ENCODE results near the gene SLC20A1. TPM values are rescaled to one million over a fixed set of nuclear protein-coding genes. Genes with fewer than 3 reads are reported as not detected.

The SLC20A1 gene
- total and polyA plus RNA-seq, 2 of the 4 experiments (the other 2 are of a cell fraction) = 93.6 to 94.1 TPM

DNA sequence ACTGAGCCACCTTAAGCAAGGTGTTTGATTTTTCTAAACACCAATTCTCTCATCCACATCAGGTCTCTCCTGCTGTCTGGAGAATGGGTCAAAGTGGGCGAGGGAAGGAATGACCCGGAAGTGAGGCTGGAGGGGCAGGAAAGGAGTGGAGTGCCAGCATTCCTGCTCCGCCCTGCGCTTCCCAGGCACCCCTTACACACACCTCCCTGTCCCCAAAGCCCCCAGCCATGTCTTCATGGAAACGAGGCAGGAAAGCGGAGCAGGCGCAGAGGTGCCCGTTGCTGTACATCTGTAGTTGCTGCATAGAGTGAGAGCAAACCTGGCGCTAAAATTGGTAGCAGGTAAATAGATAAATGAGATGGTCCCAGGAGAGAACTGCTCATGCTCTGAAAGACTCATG lies 47.9 kb downstream of the SLC20A1 start:
- Histone ChIP-seq H3K79me1 (ENCODE audit: low read depth in 1 of 2, low read length in 2 of 2) (0 out of 4 replicates have a peak, but pooled peaks cover 0 to 5% of the 10 kb centered on the region in 2 experiments), H3K36me3 (ENCODE audit: control insufficient read depth, insufficient read depth, low read length) (no peaks in the 10 kb centered on the region), H2BK5ac (ENCODE audit: low read depth, low read length, poor library complexity, severe bottlenecking) (peak overlapping the region; percentile 32), H4K8ac (ENCODE audit: low read depth in 2 of 2, low read length in 2 of 2) (peak overlapping the region in 1 of 2 experiments; percentile 85; a peak in 1 of 4 replicates), H3K23ac (ENCODE audit: low read depth, low read length) (no peak overlapping the region), H2AK9ac (replicated peaks; ENCODE audit: low read depth, low read length, poor library complexity) (no peak overlapping the region), H3K56ac (ENCODE audit: extremely low read depth, insufficient read depth, low read length) (no peak overlapping the region), H2AK5ac (ENCODE audit: low read depth, low read length) (peak overlapping the region; percentile 3; the same call in 1 of the 2 replicates), H3K27ac (ENCODE audit: insufficient read depth, low read length) (no peak overlapping the region), H2BK15ac (ENCODE audit: low read depth, low read length) (peak overlapping the region; percentile 82; the same call in 1 of the 3 replicates), H4K91ac (ENCODE audit: insufficient read depth, low read depth, low read length) (no peak overlapping the region), H3K4me2 (ENCODE audit: low read depth, low read length) (no peak overlapping the region), H4K5ac (ENCODE audit: low read depth, low read length) (peak overlapping the region; percentile 42; the same call in 1 of the 2 replicates), H4K20me1 (ENCODE audit: insufficient read depth, low read length) (no peaks in the 10 kb centered on the region), H3K14ac (replicated peaks; ENCODE audit: low read depth, low read length) (no peak overlapping the region), H3K4me1 (ENCODE audit: control insufficient read depth, insufficient read depth, low read length) (peaks cover 10% of the 10 kb centered on the region), H3K4ac (ENCODE audit: low read depth, low read length) (peak overlapping the region; percentile 93; the same call in 1 of the 2 replicates), H3K27me3 (ENCODE audit: control insufficient read depth, insufficient read depth, low read length) (no peaks in the 10 kb centered on the region), H3K4me3 (ENCODE audit: insufficient read depth, low read depth, low read length) (no peak overlapping the region), H3K18ac (ENCODE audit: low read depth, low read length) (no peak overlapping the region), H3K9ac (ENCODE audit: low read depth, low read length) (no peak overlapping the region), H3K9me1 (ENCODE audit: insufficient read depth, low read length) (peaks cover 23% of the 10 kb centered on the region), H2AFZ (replicated peaks; ENCODE audit: low read length, poor library complexity) (peak overlapping the region; percentile 39), H2BK20ac (ENCODE audit: low read depth, low read length) (peak overlapping the region; percentile 95), H3K9me3 (ENCODE audit: control insufficient read depth, insufficient read depth, low read length) (no peaks in the 10 kb centered on the region), H2BK120ac (ENCODE audit: low read depth, low read length) (peak overlapping the region; percentile 93)
- WGBS, 2 experiments (ENCODE audit: extremely low coverage in 2 of 2, insufficient read length in 1 of 2) = no CpG with 5 or more reads among the region's 9 CpGs
- in situ Hi-C loops (cut with MboI; ENCODE audit: low sequenced_read_pairs) = no loop called here
- DNase-seq = no peak
- no peak for ATAC-seq (ENCODE audit: low read depth)
- CTCF ChIA-PET = no interaction called here
- BruUV-seq (replicated peaks) = no TSS peak
- dilution Hi-C loops (cut with HindIII; ENCODE audit: low sequenced_read_pairs, unreplicated experiment) = no loop called here
- intact Hi-C loops (cut with micrococcal nuclease) = no loop called here
- TF ChIP-seq MAZ (IDR thresholded peaks at IDR 0.05; ENCODE audit: borderline replicate concordance, low read depth, low read length) (no peak), MAFK (IDR thresholded peaks at IDR 0.05; ENCODE audit: low read depth, low read length) (no peak), SMC3 (IDR thresholded peaks at IDR 0.05; ENCODE audit: low read depth, low read length) (no peak), CHD1 (IDR thresholded peaks at IDR 0.05; ENCODE audit: low read depth, low read length) (no peak), NFE2L2 (IDR thresholded peaks at IDR 0.05; ENCODE audit: low read depth, low read length) (no peak), BHLHE40 (IDR thresholded peaks at IDR 0.05; ENCODE audit: low read depth, low read length) (no peak), FOS (IDR thresholded peaks at IDR 0.05; ENCODE audit: low read depth, low read length) (no peak)
- TF ChIP-seq, protein P1, sequence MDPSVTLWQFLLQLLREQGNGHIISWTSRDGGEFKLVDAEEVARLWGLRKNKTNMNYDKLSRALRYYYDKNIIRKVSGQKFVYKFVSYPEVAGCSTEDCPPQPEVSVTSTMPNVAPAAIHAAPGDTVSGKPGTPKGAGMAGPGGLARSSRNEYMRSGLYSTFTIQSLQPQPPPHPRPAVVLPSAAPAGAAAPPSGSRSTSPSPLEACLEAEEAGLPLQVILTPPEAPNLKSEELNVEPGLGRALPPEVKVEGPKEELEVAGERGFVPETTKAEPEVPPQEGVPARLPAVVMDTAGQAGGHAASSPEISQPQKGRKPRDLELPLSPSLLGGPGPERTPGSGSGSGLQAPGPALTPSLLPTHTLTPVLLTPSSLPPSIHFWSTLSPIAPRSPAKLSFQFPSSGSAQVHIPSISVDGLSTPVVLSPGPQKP (IDR thresholded peaks at IDR 0.05; ENCODE audit: borderline replicate concordance, low read depth, low read length) = no peak
- POLR2A ChIA-PET (ENCODE audit: unreplicated experiment) = no interaction called here
